Middle frontal gyrus (tissue), 1 donor: Measurements from ENCODE around the gene MOG.

Experiments
- DNase-seq: peaks from one replicate; pipeline ENCODE4 v3.0.0-alpha.2; 2015; ENCODE audit warnings: low spot score; ENCODE audit errors: extremely low spot score

The MOG gene

DNA sequence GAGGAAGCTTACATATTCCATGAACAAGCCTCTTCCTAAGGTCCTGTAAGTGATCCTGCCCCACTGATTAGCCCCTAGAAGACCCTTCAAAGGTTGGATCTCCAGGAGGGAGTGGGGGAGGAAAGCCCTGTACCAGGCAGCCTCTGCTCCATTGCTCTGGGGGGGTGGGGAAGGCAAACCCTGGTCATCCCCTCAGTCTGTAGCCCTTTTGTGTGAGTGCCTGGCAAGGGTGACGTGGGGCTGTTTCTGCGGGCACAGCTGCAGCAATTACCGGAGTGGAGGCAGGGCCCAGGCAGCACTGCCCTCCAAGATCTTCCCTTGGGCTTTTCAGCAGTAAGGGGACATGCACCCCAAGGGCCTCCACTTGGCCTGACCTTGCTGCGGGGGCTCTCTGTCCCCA, at the start of gene MOG:
Gene MOG (plus strand): TSS at position 295 of the 400 bp plus-strand sequence. CDS start 118 bp downstream, outside the sequence.
- peak; percentile 70 for DNase-seq

DNA sequence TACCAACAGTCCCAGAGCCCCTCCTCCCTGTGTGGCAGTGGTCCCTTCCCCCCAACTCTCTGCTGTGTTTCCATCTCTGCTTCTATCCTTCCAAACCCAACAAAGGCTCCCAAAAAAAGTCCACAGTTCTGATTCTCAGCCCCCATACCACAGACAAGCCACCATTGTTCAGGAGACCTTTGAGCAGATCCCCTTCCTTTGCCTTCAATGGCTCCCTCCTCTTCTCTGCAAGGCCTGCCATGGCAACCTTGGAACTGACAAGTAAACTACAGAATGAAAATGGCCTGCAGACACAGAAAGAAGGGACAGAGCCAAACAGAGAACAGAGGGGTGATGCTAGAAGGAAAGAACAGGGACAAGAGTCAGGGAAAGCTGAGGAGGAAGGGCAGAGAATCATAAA, 48.8 kb upstream of the MOG start:
- DNase-seq, result no peak

DNA sequence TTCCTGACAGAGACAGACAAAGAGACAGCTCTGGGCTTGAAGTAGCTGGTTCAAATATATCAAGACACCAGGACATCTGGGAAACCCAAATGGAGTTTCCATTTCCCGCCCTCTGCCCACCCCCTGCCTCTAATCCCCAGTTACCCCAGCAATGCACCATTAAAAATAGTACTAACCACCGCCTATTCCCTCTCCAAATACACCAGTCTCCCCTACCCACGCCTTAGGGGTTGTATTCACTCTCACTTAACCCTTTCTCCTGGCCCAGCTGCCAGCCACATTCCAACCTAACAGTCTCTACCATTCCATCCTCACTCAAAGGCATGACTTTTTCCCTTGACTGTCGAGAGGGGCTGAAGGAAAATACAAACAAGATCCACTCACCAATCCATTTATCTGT, 46.4 kb upstream of the MOG start:
- DNase-seq, result no peak

DNA sequence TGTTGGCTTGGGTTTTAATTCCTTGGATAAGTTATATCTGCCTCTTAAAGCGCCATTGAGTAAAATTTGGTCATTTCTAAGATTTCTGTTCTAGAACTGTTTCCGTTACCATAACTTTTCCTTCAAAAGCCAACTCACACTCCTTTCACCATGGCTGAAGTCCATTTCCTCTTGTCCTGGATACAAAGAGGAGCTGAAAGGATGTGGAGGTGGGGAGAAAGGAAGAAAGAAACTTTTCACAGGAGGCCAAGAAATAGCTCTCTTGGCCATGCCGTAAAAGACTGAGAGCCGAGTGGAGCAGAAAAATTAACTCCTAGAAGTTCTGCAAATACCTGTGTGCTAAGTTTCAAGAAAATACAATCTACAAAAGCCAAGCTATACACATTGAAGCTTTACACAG, 45.5 kb upstream of the MOG start:
- DNase-seq, result no peak

DNA sequence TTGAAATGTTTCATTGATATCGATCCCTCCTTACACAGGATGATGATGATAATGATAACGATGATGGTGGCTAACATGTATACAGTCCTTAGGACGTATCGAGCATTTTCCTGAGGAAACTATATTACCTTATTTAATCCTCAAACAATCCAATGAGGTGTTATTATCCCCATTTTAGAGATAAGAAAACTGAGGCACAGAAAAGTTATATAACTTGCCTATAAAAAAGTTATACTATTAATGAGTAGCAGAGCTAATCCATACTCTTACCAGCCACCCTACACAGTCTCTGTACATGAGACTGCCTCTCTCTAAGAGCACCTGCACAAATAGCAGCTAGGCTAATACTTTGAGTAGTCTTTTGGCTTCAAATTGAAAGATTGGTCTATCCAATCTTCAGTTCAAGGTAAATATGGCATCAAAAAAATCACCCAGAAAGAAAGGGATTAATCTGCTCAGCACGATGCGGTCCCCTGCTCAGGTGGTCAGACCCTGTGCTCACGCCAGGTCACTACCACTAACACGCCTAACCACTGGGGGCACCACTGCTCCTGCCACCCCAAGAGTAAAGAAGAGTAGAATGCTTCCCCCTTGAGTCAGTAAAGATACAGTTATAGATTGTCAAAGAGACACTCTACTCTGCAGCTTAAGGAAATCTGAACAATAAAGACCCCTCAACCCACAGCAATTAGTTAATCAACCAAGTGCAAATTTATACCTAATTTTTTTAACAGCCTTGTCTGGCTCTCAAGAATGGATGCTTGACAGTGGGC, 38.9 kb upstream of the MOG start:
- no peak for DNase-seq

DNA sequence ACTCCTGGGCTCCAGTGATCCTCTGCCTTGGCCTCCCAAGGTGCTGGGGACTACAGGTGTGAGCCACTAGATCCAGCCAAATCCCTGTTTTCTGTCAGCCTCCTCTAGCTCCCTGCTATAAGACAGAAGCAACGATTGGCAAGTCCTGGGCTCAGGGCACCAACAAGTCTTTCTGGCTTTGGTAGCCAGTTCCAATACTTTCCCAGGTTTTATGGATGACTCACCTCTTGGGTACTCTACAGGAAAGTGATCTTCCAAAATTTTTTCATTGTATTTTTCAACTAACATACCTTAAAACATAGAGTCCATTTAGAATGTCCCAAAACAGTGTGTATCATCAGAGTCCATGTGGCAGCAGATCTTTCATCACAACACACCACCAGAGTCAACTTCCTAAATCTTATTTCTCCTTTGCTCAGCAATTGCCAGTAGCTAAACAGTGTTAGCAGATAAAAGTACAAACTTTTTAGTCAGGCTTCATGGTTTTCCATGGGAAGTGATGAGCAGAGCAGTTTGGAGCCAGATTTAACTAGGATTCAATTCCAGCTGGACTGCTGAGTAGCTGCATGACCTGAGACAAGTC, 37.2 kb upstream of the MOG start:
- DNase-seq, result no peak

DNA sequence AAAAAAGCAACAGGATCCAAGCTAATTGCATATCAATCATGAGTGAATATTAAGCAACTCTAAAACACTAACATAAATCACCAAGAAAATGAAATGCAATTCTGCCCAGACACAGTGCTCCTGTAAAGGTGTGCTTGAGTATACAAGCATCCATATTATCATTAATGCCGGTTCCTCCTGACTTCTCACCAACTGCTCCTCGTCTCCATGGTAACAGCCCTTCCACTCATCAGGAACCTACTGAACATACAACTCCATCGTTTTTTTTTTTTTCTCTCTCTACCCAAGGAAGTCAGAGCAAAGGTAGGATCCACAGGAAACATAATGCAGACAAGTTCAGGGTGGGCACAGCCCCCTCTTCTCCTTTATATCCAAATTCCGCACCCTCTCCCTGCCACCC, 36.3 kb upstream of the MOG start:
- DNase-seq, result no peak

DNA sequence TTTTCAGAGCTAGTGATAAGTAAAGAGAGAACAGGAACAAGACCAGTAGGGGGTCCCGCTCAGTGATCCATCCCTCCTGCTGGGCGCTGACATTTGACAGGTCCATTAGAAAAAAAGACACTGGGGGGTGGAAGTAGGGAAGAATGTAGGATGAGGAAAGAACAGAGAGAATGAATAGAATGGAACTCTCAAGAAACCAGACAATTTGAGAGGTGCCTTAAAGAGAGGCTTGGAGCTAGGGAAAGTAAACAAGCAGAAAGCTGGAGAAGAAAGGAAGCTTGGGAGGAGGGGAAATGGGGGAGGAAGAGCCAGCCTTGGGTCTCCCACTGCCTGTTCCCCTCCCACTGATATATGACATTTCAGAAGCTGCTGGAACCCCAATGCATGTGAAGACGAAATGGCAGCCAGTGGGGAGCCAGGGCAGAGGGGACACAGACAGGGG, 32.4 kb upstream of the MOG start:
- no peak for DNase-seq

DNA sequence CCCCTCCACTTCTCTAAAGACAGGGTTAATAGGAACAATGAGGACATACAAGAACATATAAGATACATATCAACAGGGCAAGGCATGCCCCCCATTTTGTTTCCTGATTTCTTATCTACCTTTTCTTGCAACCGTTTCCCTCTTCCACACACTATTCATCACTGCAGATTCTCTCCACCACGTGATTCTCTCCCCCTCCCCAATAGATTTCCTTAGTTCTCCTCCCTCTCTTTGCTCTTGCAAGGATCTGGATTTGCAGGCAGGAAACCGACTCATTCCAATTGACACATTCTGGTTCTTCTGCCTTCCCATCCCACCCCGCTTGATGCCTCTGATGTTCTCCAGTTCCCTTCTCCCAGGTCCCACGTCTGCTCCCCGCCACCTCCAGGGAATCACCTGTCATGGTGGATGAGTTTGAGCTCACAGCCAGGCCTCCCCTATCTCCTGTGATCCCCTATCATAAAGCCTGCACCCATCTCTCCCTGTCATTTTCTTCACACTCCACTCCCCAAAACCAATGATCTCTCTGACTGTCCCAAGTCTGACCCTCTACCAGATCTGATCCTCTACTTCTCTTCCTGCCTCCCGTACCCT, 31.5 kb upstream of the MOG start:
- DNase-seq, result no peak

DNA sequence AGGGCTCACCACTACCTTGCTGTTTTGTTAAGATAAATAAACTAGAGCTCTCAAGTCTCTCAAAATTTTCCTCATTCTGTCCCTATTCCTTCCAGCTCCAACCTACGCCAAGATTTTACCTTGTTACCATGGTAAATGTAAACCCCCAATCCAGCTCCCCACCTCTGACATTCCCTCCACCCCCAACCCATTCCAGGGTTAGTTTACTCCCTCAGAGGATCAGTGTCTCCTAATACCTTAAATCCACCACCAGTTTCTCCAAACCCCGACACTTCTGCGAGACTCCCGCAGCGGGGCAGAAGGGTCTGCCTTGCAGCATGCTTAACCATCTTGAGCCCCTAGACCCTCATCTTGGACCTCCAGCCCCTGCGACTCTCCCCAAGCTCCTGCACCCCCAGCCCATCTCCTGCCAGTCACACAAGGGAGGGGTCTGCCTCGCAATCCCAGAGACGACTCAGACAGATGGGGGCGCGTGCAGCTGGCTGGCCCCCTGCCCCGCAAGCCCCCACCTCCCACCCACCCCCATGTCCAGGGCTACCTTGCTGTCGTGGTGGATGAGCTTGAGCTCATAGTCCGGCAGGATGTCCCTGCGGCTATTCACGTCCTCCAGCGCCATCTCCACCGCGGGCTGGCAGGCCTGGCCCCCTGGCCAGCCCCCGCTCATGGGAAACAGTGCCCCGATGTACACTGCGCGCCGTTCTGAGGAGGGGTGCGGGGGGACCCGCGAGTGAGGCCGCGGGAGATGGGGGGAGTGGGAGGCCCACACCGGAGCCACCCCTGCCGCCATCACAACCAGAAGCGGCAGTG, 29.7 kb upstream of the MOG start:
- no peak for DNase-seq

DNA sequence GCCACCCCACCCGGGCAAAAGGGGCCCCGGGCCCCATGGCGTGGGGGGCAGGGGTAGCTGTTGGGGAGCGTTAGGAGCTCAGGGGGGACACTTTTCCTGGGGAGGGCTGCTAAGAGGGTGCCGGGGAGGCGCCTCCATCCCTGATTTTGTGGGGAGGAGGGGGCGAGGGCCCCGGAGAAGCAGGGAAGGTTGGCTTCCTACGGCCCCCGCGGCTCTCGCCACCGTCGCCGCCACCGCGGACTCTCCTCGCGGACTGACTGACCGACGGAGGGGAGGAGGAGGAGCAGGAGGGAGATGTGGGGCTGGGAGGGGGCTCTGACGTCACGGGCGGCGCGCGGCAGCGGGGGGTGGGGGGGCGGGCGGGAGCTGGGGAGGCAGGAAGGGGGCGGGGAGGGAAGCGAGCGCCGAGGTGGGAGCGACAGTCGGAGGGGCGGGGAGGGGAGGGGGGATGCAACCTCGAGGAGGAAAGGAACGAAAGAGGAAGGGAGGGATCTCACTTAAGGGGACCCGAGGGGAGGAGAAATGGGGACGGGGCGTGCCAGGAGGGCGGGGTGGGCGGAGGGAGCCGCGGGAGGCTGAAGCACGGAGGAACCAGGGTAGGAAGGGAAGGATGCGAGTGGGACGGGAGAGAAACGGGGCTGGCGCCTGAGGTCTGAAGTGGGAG, 29.0 kb upstream of the MOG start:
- no peak for DNase-seq

DNA sequence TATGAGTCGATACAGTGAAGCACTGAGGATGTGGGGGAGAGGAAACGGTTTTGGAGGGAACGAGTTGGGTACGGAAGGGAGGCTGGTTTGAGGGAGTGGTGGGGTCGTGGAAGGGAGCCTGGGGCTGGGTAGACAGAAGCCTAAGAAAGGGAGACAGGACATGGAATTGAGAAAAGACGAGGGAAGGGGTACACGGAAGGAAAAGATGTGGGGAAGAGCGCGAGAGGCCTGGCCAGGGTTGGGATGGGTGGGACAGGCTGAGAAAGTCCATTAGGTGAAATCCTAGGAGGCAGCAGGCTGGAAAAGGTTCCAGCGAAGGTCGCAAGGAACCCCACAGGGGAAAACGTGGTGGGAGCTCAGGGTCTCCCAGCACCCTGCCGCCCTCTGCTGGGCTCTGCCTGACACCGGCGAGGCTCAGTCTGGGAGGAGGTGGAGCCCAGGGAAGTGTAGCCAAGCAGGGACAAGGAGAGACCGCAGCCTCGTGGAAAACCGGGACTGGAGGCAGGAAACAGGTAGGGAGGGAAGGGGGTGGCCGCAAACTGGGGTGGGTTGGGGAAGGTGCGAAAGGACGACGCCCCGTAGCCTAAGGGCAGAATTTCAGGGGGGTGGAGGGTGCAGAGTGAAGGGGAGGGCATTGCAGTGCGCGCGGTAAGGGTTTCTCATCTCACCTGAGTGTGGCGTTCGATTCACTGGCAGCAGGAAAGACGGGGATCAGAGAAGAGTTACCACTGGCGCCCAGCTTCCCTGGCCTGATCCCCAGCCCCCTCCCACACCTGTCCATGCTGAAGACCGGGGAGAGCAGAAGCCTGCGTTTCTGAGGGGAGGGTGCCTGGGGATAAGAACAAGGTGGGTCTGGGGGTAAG, 28.2 kb upstream of the MOG start:
- peak; percentile 56 for DNase-seq

DNA sequence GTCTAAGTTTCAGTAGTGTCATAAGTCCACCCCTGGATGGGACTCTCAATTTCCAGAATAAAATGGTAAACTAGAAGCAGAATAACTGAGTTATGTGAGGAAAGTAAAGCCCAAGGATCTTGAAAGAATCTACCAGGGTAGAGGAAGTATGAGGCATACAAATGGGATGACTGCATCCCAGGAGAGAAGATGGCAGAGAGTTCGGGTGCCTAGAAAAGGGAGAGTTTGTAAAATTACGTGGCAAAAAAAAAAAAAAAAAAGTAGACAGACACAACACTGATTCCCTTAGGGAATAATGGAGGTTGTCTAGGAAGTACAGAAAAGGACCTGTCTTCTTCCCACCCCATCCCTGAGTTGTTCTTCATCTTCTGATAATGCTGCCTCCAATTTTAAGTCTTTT, 27.3 kb upstream of the MOG start:
- no peak for DNase-seq

DNA sequence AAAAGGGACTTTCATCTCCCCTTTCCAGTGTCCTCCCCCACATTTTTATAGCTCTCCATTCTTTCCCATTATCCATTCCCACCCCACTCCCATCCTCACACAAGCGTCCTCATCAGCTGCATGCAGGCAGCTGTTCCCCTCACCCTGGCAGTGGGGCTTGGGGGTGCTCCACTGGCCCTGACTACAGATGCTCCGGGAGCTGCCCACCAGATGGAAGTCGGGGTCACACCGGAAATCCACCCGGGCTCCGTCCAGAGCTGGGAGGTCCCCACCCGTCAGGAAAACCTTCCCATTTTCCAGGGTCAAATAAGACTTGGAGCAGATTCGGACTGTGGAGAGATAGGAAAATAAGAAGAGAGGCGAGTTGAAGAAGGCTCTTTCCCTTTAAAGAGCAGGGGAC, 26.6 kb upstream of the MOG start:
- DNase-seq, result no peak

DNA sequence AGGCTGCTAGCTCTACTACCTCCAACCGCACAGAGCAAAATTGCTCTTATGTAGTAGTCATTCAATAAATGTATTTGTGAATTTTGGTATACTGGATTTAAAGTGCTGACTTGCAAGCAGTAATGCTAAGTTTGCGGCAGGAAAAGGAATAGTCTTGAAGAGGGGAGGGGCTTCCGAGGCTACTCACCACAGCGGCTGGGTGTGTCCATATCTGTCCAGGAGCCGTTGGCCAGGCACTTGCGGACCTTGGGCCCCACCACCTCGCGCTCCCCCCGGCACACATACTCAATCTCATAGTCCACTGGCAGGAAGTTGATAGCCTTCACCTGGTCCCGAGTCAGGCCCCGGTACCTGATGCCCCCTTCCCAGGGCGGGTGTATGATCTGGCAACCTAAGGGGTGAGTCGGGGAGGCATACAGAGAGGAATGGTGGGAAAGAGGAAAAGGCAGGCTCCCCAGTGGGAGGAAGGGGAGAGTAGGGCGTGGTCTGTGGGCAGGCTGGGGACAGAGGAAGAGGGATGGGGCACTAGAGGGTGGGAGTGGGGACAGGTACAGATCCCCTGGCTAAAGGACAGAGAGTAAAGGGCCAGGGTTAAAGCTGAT, 25.6 kb upstream of the MOG start:
- DNase-seq, result no peak

DNA sequence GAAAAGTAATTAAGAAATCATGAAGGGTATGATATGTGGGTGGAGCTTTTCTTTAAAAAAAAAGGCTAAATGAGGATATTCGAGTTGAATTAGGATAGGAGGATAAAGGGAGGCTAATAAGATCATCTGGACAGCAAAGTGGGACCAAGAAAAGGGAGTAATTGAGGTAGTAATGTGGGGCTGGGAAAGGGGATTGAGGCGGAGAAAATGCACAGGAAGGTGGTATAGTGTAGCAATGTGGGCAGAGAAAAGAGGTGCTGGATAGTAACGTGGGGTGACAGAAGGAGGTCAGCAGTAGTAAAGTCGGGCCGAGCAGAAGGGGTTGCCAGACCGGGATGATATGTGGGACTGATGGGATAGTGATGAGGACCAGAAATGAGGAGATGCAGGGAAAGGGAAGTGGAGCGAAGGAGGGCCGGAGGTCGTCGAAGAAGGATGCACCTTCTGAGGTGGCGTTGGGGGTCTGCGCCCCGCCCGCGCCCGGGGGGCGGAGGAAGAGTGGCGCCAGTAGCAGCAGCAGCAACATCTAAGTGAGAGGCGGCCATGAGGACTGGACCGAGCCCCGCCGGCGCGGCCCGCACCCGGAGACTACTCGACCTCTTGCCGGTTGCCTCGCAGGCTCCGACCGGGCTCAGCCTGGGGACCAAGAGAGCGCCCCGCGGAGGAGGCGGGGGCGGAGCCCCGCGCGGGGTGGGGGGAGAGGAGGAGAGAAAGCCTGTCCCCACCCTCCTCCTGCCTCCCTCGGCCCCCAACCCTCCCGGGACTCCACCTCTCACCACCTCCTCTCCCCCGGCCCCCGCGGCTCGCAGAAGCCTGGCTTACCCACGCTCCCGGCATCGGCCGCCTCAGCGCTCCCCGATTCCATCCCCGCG, 24.8 kb upstream of the MOG start:
- DNase-seq, result no peak

DNA sequence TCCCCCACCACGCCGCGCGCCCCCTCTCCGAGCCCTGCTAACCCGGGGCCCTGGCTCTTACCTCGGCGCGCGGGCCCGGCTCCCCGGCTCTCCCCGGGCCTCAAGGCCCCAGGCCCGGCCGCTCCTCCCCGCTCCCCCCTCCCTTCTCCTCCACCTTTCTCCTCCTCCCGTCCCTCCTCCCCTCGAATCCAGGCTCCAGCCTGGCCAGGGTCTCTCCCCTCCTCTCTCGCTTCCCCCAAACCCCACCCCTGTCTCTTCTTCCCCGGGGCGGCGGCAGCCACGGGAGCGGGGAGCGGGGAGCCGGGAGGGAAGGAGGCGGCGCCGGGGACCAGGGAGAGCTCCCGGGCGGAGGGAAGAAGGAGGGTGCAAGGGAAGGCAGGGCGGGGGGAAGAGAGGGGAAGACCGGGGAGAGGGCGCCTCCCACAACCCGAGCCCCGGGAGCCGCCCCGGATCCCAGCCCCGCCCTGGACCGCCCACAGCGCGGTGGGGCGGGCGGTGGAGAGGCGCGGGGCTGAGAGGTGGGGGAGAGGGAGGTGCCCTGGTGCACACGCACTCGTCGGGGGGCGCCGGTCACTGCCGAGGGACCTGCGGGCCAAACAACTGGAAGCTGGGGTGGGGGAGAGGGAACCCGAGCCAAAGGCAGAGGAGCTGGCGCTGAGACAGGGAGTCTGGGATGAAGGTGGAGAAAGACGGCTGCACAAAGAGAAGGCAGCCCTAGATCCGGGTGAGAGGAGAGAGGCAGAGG, 23.9 kb upstream of the MOG start, which contains the start of gene GABBR1:
Gene GABBR1 (minus strand): TSS at position 395 of the 745 bp plus-strand sequence. CDS start 798 bp downstream, outside the sequence.
- peak; percentile 42 for DNase-seq

DNA sequence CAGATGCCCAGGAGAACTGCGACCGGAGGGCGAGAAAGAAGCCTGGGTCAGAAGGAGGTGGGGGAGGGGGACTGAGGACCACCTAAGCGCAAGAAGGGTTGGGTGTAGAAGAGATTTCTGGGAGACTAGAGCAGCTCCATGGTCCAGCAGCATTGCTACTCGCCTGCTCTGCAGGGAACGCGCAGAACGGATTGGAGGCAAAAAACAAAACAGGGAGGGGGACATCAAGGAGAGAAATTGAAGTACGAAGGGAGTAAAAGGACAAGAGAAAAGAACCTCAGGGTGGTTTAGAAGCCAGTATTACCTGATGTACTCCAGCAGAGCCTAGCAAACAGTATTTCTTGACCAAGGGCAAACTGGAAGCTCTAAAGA, 23.4 kb upstream of the MOG start:
- peak; percentile 39 for DNase-seq
